IMR-90 (cell line): Measurements from ENCODE around the gene FALEC. TPM values are rescaled to one million over a fixed set of nuclear protein-coding genes. Genes with fewer than 3 reads are reported as not detected.
A peak's percentile ranks its signal among the peaks of the same experiment; 100 is the strongest.

Experiments used
- ATAC-seq: fragments of 200-7000 bp; cut with Tn5 transposase; 2 replicates; pipeline ENCODE4 v1.9.1; 2020; ENCODE audit warnings: low read depth, mild to moderate bottlenecking, moderate library complexity
- BruUV-seq: library from RNA; stranded (reverse); fragments of 400-500 nt; replicated peaks from 2 replicates; lab custom pipeline; 2021; lab: Mats Ljungman, UMichigan
- CTCF ChIA-PET: fragments of 300-600 bp; formaldehyde crosslinking; extraction: SDS; loops from one replicate; lab custom pipeline; 2021; ENCODE audit warnings: antibody characterized with exemption; lab: Yijun Ruan, JAX
- POLR2A ChIA-PET: fragments of 300-600 bp; sonication (Branson Sonifier 250); formaldehyde crosslinking; loops from one replicate; lab custom pipeline; 2022; ENCODE audit warnings: antibody characterized with exemption; ENCODE audit not compliant: unreplicated experiment; lab: Charles Lee
- DNase-seq: peaks from one replicate; pipeline ENCODE4 v3.0.0; 2013
- H2AFZ ChIP-seq: replicated peaks from 2 replicates; pipeline ENCODE3; 2013; ENCODE audit warnings: low read length, mild to moderate bottlenecking; ENCODE audit not compliant: poor library complexity
- H2AK5ac ChIP-seq: 2 replicates; pipeline ENCODE4 v1.6.1; 2013; ENCODE audit warnings: low read depth, low read length, inconsistent platforms
- H2AK9ac ChIP-seq: replicated peaks from 2 replicates; pipeline ENCODE3; 2013; ENCODE audit warnings: mild to moderate bottlenecking, low read depth, low read length, moderate library complexity; ENCODE audit not compliant: poor library complexity
- H2BK120ac ChIP-seq: 2 replicates; pipeline ENCODE4 v1.6.1; 2013; ENCODE audit warnings: low read depth, low read length, inconsistent platforms
- H2BK15ac ChIP-seq: 3 replicates; pipeline ENCODE4 v1.6.1; 2013; ENCODE audit warnings: low read depth, low read length, inconsistent platforms
- H2BK20ac ChIP-seq: 2 replicates; pipeline ENCODE4 v1.6.1; 2013; ENCODE audit warnings: low read depth, mild to moderate bottlenecking, inconsistent platforms, low read length, moderate library complexity
- H2BK5ac ChIP-seq: 2 replicates; pipeline ENCODE4 v1.6.1; 2013; ENCODE audit warnings: mild to moderate bottlenecking, low read depth, low read length, inconsistent platforms; ENCODE audit not compliant: poor library complexity, severe bottlenecking
- H3K14ac ChIP-seq: replicated peaks from 2 replicates; pipeline ENCODE4 v1.6.1; 2013; ENCODE audit warnings: low read depth, low read length, inconsistent platforms
- H3K18ac ChIP-seq: 2 replicates; pipeline ENCODE4 v1.6.1; 2013; ENCODE audit warnings: low read depth, low read length, control low read depth
- H3K23ac ChIP-seq: 2 replicates; pipeline ENCODE4 v1.6.1; 2013; ENCODE audit warnings: low read depth, low read length, inconsistent platforms
- H3K27ac ChIP-seq: 2 replicates; pipeline ENCODE4 v1.5.1; 2013; ENCODE audit warnings: mild to moderate bottlenecking, control low read depth, low read length; ENCODE audit not compliant: insufficient read depth
- H3K27me3 ChIP-seq: 2 replicates; pipeline ENCODE4 v1.6.1; 2013; ENCODE audit warnings: low read length; ENCODE audit not compliant: control insufficient read depth, insufficient read depth
- H3K36me3 ChIP-seq: 2 replicates; pipeline ENCODE4 v1.6.1; 2013; ENCODE audit warnings: low read length, mixed read lengths; ENCODE audit not compliant: control insufficient read depth, insufficient read depth
- H3K4ac ChIP-seq: 2 replicates; pipeline ENCODE4 v1.6.1; 2013; ENCODE audit warnings: low read depth, low read length, inconsistent platforms
- H3K4me1 ChIP-seq: 2 replicates; pipeline ENCODE4 v1.6.1; 2013; ENCODE audit warnings: low read length, mixed read lengths; ENCODE audit not compliant: control insufficient read depth, insufficient read depth
- H3K4me2 ChIP-seq: 2 replicates; pipeline ENCODE4 v1.6.1; 2013; ENCODE audit warnings: low read depth, mild to moderate bottlenecking, control low read depth, low read length, moderate library complexity
- H3K4me3 ChIP-seq: 2 replicates; pipeline ENCODE4 v1.5.1; 2013; ENCODE audit warnings: low read depth, mild to moderate bottlenecking, control low read depth, low read length, moderate library complexity; ENCODE audit not compliant: insufficient read depth
- H3K56ac ChIP-seq: 2 replicates; pipeline ENCODE4 v1.6.1; 2013; ENCODE audit warnings: low read length, inconsistent platforms; ENCODE audit not compliant: insufficient read depth; ENCODE audit errors: extremely low read depth
- H3K79me1 ChIP-seq, 2 experiments: 2 replicates each; pipeline ENCODE4 v1.6.1; 2013; ENCODE audit warnings: low read length in 2 of 2, inconsistent platforms in 1 of 2, low read depth in 1 of 2
- H3K9ac ChIP-seq: 2 replicates; pipeline ENCODE4 v1.6.1; 2013; ENCODE audit warnings: low read depth, low read length, control low read depth
- H3K9me1 ChIP-seq: 2 replicates; pipeline ENCODE4 v1.6.1; 2013; ENCODE audit warnings: low read length, inconsistent platforms; ENCODE audit not compliant: insufficient read depth
- H3K9me3 ChIP-seq: 2 replicates; pipeline ENCODE4 v1.6.1; 2013; ENCODE audit warnings: low read length; ENCODE audit not compliant: control insufficient read depth, insufficient read depth
- H4K20me1 ChIP-seq: 2 replicates; pipeline ENCODE4 v1.6.1; 2013; ENCODE audit warnings: low read length, inconsistent platforms; ENCODE audit not compliant: insufficient read depth
- H4K5ac ChIP-seq: 2 replicates; pipeline ENCODE4 v1.6.1; 2013; ENCODE audit warnings: mild to moderate bottlenecking, low read depth, low read length, control low read depth
- H4K8ac ChIP-seq, 2 experiments: 2 replicates each; pipeline ENCODE4 v1.6.1; 2013; ENCODE audit warnings: low read depth in 2 of 2, low read length in 2 of 2, control low read depth in 1 of 2, inconsistent platforms in 1 of 2
- H4K91ac ChIP-seq: 2 replicates; pipeline ENCODE4 v1.6.1; 2013; ENCODE audit warnings: low read depth, low read length, inconsistent platforms; ENCODE audit not compliant: insufficient read depth
- MAFK ChIP-seq: IDR thresholded peaks from 2 replicates; pipeline ENCODE4 v1.6.1; 2012; ENCODE audit warnings: low read depth, low read length, improper control_type of control experiment
- MAZ ChIP-seq: IDR thresholded peaks from 2 replicates; pipeline ENCODE4 v1.6.1; 2012; ENCODE audit warnings: low read depth, mild to moderate bottlenecking, low read length, improper control_type of control experiment, moderate library complexity, borderline replicate concordance
- MXI1 ChIP-seq: IDR thresholded peaks from 2 replicates; pipeline ENCODE4 v1.6.1; 2012; ENCODE audit warnings: low read depth, mild to moderate bottlenecking, low read length, moderate library complexity, borderline replicate concordance
- NFE2L2 ChIP-seq: fragments of 150-350 bp; IDR thresholded peaks from 2 replicates; pipeline ENCODE4 v1.6.1; 2016; ENCODE audit warnings: low read depth, mild to moderate bottlenecking, low read length
- RFX5 ChIP-seq: IDR thresholded peaks from 2 replicates; pipeline ENCODE4 v1.8.0; 2012; ENCODE audit warnings: low read depth, mild to moderate bottlenecking, low read length, moderate library complexity
- WGBS, 2 experiments: methylation state at CpG; one replicate each; pipeline versions ENCODE4 v1.1.5 to v1.1.7; 2013; ENCODE audit warnings: missing lambda C conversion rate in 2 of 2; ENCODE audit not compliant: insufficient read length in 1 of 2; ENCODE audit errors: extremely low coverage in 2 of 2; 5-methylcytosine and 5-hydroxymethylcytosine counted together
- dilution Hi-C: fragments of 300-500 bp; cut with HindIII; formaldehyde crosslinking; loops from one replicate; pipeline ENCODE4 v1.14.3; 2018; ENCODE audit warnings: low sequenced_read_pairs; ENCODE audit not compliant: unreplicated experiment
- in situ Hi-C: fragments of 300-500 bp; cut with MboI; formaldehyde crosslinking; loops from 3 replicates; pipeline ENCODE4 v1.14.3; 2019; ENCODE audit warnings: low sequenced_read_pairs, inconsistent platforms, mixed read lengths
- intact Hi-C: fragments of 100-400 bp; cut with micrococcal nuclease; formaldehyde crosslinking; loops from 2 replicates; pipeline ENCODE4 v1.10.0; 2022
- polyA plus RNA-seq, 3 experiments: library from polyadenylated mRNA; depleted of rRNA; stranded (reverse); fragments of >200 nt; gene quantifications; 2 replicates each; pipeline ENCODE4 v1.2.3, GENCODE V29; 2012; ENCODE audit warnings: low replicate concordance in 1 of 3
- total RNA-seq: library from RNA; depleted of rRNA; stranded (reverse); fragments of >200 nt; gene quantifications from 2 replicates; pipeline ENCODE4 v1.2.3, GENCODE V29; 2012
- TF ChIP-seq, protein P1 (sequence below): conservative IDR thresholded peaks from 2 replicates; pipeline ENCODE4 v1.5.1; 2012; ENCODE audit warnings: mild to moderate bottlenecking, low read depth, low read length, improper control_type of control experiment
- TF ChIP-seq, protein P2 (sequence below): fragments of 150-350 bp; IDR thresholded peaks from 2 replicates; pipeline ENCODE4 v1.6.1; 2017; ENCODE audit warnings: mild to moderate bottlenecking, antibody characterized with exemption, low read length, low read depth

The FALEC gene
- total and polyA plus RNA-seq, 2 of the 4 experiments (the other 2 are of a cell fraction) = not detected

DNA sequence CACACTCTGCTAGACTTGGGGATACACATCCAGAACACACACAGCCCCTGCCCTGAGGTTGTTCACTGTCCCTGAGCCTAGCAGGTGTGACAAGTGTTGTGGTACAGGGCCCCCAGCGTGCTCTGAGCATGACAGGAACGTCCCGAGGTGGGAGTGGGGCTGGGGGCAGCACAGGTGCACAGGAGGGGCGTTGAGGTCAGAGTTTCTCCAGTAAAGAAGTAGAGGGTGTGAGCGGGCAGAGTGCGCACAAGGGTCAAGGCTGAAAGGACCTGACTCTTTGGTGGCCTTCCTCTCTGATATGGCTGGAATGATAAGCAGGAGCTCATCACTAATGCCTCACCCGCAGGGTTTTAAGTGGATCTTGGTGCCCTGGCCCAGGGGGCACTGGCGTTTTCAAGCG, 1.3 kb upstream of the FALEC start:
- Histone ChIP-seq H2AK9ac (peak overlapping the region; percentile 83), H4K5ac (no peak overlapping the region), H2AK5ac (peak overlapping the region; percentile 30), H2BK15ac (no peak overlapping the region), H3K56ac (no peak overlapping the region), H4K20me1 (no peaks in the 10 kb centered on the region), H2BK120ac (no peak overlapping the region), H2AFZ (no peak overlapping the region), H3K14ac (no peak overlapping the region), H3K4me2 (no peak overlapping the region), H3K4me3 (no peak overlapping the region), H2BK5ac (no peak overlapping the region), H3K9me3 (no peaks in the 10 kb centered on the region), H3K4me1 (peaks cover 8% of the 10 kb centered on the region), H3K4ac (peak overlapping the region; percentile 89; the same call in 1 of the 2 replicates), H3K9ac (no peak overlapping the region), H3K23ac (peak overlapping the region; percentile 98; the same call in 1 of the 2 replicates), H2BK20ac (no peak overlapping the region), H3K9me1 (peaks cover 23% of the 10 kb centered on the region), H3K36me3 (peaks cover 28% of the 10 kb centered on the region), H3K18ac (no peak overlapping the region), H3K79me1 (peaks cover 13 to 54% of the 10 kb centered on the region in 2 experiments; a peak in 3 of 4 replicates), H3K27me3 (no peaks in the 10 kb centered on the region), H3K27ac (no peak overlapping the region), H4K91ac (no peak overlapping the region), H4K8ac (no peak overlapping the region; a peak in 1 of 4 replicates)
- BruUV-seq = no TSS peak
- dilution Hi-C loops = no loop called here
- POLR2A ChIA-PET = no interaction called here
- WGBS, 2 experiments = 90% methylated on average over 7 of the region's 9 CpGs; no CpG with 5 or more reads in 1 of the 2 experiments
- DNase-seq = no peak
- intact Hi-C loops = no loop called here
- TF ChIP-seq RFX5 (no peak), NFE2L2 (no peak), MAZ (no peak), MAFK (no peak), MXI1 (no peak)
- TF ChIP-seq, protein P1, sequence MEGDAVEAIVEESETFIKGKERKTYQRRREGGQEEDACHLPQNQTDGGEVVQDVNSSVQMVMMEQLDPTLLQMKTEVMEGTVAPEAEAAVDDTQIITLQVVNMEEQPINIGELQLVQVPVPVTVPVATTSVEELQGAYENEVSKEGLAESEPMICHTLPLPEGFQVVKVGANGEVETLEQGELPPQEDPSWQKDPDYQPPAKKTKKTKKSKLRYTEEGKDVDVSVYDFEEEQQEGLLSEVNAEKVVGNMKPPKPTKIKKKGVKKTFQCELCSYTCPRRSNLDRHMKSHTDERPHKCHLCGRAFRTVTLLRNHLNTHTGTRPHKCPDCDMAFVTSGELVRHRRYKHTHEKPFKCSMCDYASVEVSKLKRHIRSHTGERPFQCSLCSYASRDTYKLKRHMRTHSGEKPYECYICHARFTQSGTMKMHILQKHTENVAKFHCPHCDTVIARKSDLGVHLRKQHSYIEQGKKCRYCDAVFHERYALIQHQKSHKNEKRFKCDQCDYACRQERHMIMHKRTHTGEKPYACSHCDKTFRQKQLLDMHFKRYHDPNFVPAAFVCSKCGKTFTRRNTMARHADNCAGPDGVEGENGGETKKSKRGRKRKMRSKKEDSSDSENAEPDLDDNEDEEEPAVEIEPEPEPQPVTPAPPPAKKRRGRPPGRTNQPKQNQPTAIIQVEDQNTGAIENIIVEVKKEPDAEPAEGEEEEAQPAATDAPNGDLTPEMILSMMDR = no peak
- TF ChIP-seq, protein P2, sequence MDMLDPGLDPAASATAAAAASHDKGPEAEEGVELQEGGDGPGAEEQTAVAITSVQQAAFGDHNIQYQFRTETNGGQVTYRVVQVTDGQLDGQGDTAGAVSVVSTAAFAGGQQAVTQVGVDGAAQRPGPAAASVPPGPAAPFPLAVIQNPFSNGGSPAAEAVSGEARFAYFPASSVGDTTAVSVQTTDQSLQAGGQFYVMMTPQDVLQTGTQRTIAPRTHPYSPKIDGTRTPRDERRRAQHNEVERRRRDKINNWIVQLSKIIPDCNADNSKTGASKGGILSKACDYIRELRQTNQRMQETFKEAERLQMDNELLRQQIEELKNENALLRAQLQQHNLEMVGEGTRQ = no peak
- in situ Hi-C loops = no loop called here
- no peak for ATAC-seq
- CTCF ChIA-PET = no interaction called here
